ENCODE measurements around the gene MIPOL1.

The MIPOL1 gene

GRCh38 chr14:37558740-37559139, 361.0 kb downstream of the MIPOL1 start:
- no peaks in the 10 kb centered on the region for H3K27me3 ChIP-seq (ENCODE audit: insufficient read depth, low read length, poor library complexity, severe bottlenecking)
- H3K4me2 ChIP-seq (ENCODE audit: low read depth, low read length, poor library complexity, severe bottlenecking), result no peak overlapping the region
- no peaks in the 10 kb centered on the region for H3K36me3 ChIP-seq (ENCODE audit: insufficient read depth, low read length)
- H3K9me2 ChIP-seq (replicated peaks; ENCODE audit: low read depth, low read length), result no peaks in the 10 kb centered on the region
- no peaks in the 10 kb centered on the region for H3F3A ChIP-seq (ENCODE audit: low read depth)
- no peak overlapping the region for H3K9ac ChIP-seq (ENCODE audit: low read depth, low read length, poor library complexity, severe bottlenecking)
- H3K79me2 ChIP-seq (ENCODE audit: insufficient read depth, low read length), result no peaks in the 10 kb centered on the region
- H3K9me3 ChIP-seq (ENCODE audit: insufficient read depth, low read depth, low read length), result no peaks in the 10 kb centered on the region
- H3K4me3 ChIP-seq (ENCODE audit: low read length, poor library complexity, severe bottlenecking), result no peak overlapping the region
- H2AFZ ChIP-seq (ENCODE audit: low read length), result no peak overlapping the region
- H4K20me1 ChIP-seq (ENCODE audit: insufficient read depth, low read length, poor library complexity, severe bottlenecking), result no peaks in the 10 kb centered on the region
- TF ChIP-seq EZH2phosphoT487 (IDR thresholded peaks at IDR 0.05; ENCODE audit: borderline replicate concordance), result no peak
- no peak for TF ChIP-seq CTCF (conservative IDR thresholded peaks at IDR 0.05; ENCODE audit: low read length)
- H3K4me1 ChIP-seq (ENCODE audit: insufficient read depth, low read length, poor library complexity, severe bottlenecking), result no peaks in the 10 kb centered on the region

- H3K4me2 ChIP-seq (ENCODE audit: low read depth, low read length, poor library complexity, severe bottlenecking), result no peak overlapping the region
- H2AFZ ChIP-seq (ENCODE audit: low read length), result no peak overlapping the region
- H3K79me2 ChIP-seq (ENCODE audit: insufficient read depth, low read length), result no peaks in the 10 kb centered on the region
- H3K27me3 ChIP-seq (ENCODE audit: insufficient read depth, low read length, poor library complexity, severe bottlenecking), result no peaks in the 10 kb centered on the region
- H3K9me3 ChIP-seq (ENCODE audit: insufficient read depth, low read depth, low read length), result no peaks in the 10 kb centered on the region
- H4K20me1 ChIP-seq (ENCODE audit: insufficient read depth, low read length, poor library complexity, severe bottlenecking), result no peaks in the 10 kb centered on the region
- H3K9me2 ChIP-seq (replicated peaks; ENCODE audit: low read depth, low read length), result no peaks in the 10 kb centered on the region
- no peak for TF ChIP-seq EZH2phosphoT487 (IDR thresholded peaks at IDR 0.05; ENCODE audit: borderline replicate concordance)
- no peaks in the 10 kb centered on the region for H3K4me1 ChIP-seq (ENCODE audit: insufficient read depth, low read length, poor library complexity, severe bottlenecking)
- no peak overlapping the region for H3K9ac ChIP-seq (ENCODE audit: low read depth, low read length, poor library complexity, severe bottlenecking)
- no peaks in the 10 kb centered on the region for H3K36me3 ChIP-seq (ENCODE audit: insufficient read depth, low read length)
- H3K4me3 ChIP-seq (ENCODE audit: low read length, poor library complexity, severe bottlenecking), result no peak overlapping the region
- no peaks in the 10 kb centered on the region for H3F3A ChIP-seq (ENCODE audit: low read depth)
Measured at GRCh38 chr14:37559386-37559785, 361.6 kb downstream of the MIPOL1 start.

GRCh38 chr14:37563189-37563588, 365.5 kb downstream of the MIPOL1 start:
- Histone ChIP-seq H3K79me2 (ENCODE audit: insufficient read depth, low read length) (no peaks in the 10 kb centered on the region), H4K20me1 (ENCODE audit: insufficient read depth, low read length, poor library complexity, severe bottlenecking) (no peaks in the 10 kb centered on the region), H3K4me2 (ENCODE audit: low read depth, low read length, poor library complexity, severe bottlenecking) (no peak overlapping the region), H2AFZ (ENCODE audit: low read length) (no peak overlapping the region), H3K4me3 (ENCODE audit: low read length, poor library complexity, severe bottlenecking) (no peak overlapping the region), H3K4me1 (ENCODE audit: insufficient read depth, low read length, poor library complexity, severe bottlenecking) (no peaks in the 10 kb centered on the region), H3K36me3 (ENCODE audit: insufficient read depth, low read length) (no peaks in the 10 kb centered on the region), H3K27me3 (ENCODE audit: insufficient read depth, low read length, poor library complexity, severe bottlenecking) (no peaks in the 10 kb centered on the region), H3K9me2 (replicated peaks; ENCODE audit: low read depth, low read length) (no peaks in the 10 kb centered on the region), H3F3A (ENCODE audit: low read depth) (no peaks in the 10 kb centered on the region), H3K9me3 (ENCODE audit: insufficient read depth, low read depth, low read length) (no peaks in the 10 kb centered on the region), H3K9ac (ENCODE audit: low read depth, low read length, poor library complexity, severe bottlenecking) (no peak overlapping the region)
- TF ChIP-seq CTCF (conservative IDR thresholded peaks at IDR 0.05; ENCODE audit: low read length) (no peak), EZH2phosphoT487 (IDR thresholded peaks at IDR 0.05; ENCODE audit: borderline replicate concordance) (no peak)

- H3K36me3 ChIP-seq (ENCODE audit: insufficient read depth, low read length), result no peaks in the 10 kb centered on the region
- no peaks in the 10 kb centered on the region for H3K4me1 ChIP-seq (ENCODE audit: insufficient read depth, low read length, poor library complexity, severe bottlenecking)
- H3F3A ChIP-seq (ENCODE audit: low read depth), result no peaks in the 10 kb centered on the region
- TF ChIP-seq EZH2phosphoT487 (IDR thresholded peaks at IDR 0.05; ENCODE audit: borderline replicate concordance), result no peak
- TF ChIP-seq CTCF (conservative IDR thresholded peaks at IDR 0.05; ENCODE audit: low read length), result peak; percentile 21; the same call in 1 of the 2 replicates
- no peak overlapping the region for H2AFZ ChIP-seq (ENCODE audit: low read length)
- no peaks in the 10 kb centered on the region for H4K20me1 ChIP-seq (ENCODE audit: insufficient read depth, low read length, poor library complexity, severe bottlenecking)
- no peaks in the 10 kb centered on the region for H3K9me3 ChIP-seq (ENCODE audit: insufficient read depth, low read depth, low read length)
- no peaks in the 10 kb centered on the region for H3K9me2 ChIP-seq (replicated peaks; ENCODE audit: low read depth, low read length)
- H3K4me2 ChIP-seq (ENCODE audit: low read depth, low read length, poor library complexity, severe bottlenecking), result no peak overlapping the region
- H3K79me2 ChIP-seq (ENCODE audit: insufficient read depth, low read length), result no peaks in the 10 kb centered on the region
- no peak overlapping the region for H3K4me3 ChIP-seq (ENCODE audit: low read length, poor library complexity, severe bottlenecking)
- no peak overlapping the region for H3K9ac ChIP-seq (ENCODE audit: low read depth, low read length, poor library complexity, severe bottlenecking)
- no peaks in the 10 kb centered on the region for H3K27me3 ChIP-seq (ENCODE audit: insufficient read depth, low read length, poor library complexity, severe bottlenecking)
Measured at GRCh38 chr14:37565550-37565949, 367.8 kb downstream of the MIPOL1 start.
